Activated naive CD8-positive, alpha-beta T cell treated with anti-CD3 and anti-CD28 coated beads, Interleukin-2, amount 50 U/mL, for 24 hours (primary cell): ENCODE measurements around the gene RFXANK.

Experiments used
- ATAC-seq: fragments of 150-1000 bp; cut with Tn5 transposase; one replicate; pipeline ENCODE4 v1.10.0; 2021
- DNase-seq: peaks from one replicate; pipeline ENCODE4 v3.0.0; 2021
- H3K27ac Mint-ChIP-seq: one replicate; pipeline ENCODE4 v1.8.0; 2021; ENCODE audit warnings: mild to moderate bottlenecking, mixed read lengths
- H3K27me3 Mint-ChIP-seq: one replicate; pipeline ENCODE4 v1.8.0; 2021; ENCODE audit warnings: mixed read lengths
- H3K36me3 Mint-ChIP-seq: one replicate; pipeline ENCODE4 v1.8.0; 2021; ENCODE audit warnings: low read depth, mixed read lengths
- H3K4me1 Mint-ChIP-seq: one replicate; pipeline ENCODE4 v1.8.0; 2021; ENCODE audit warnings: mixed read lengths
- H3K4me3 Mint-ChIP-seq: one replicate; pipeline ENCODE4 v1.8.0; 2021; ENCODE audit warnings: mild to moderate bottlenecking, moderate library complexity, mixed read lengths
- H3K9me3 Mint-ChIP-seq: one replicate; pipeline ENCODE4 v1.8.0; 2021; ENCODE audit warnings: mixed read lengths

RFXANK gene

DNA sequence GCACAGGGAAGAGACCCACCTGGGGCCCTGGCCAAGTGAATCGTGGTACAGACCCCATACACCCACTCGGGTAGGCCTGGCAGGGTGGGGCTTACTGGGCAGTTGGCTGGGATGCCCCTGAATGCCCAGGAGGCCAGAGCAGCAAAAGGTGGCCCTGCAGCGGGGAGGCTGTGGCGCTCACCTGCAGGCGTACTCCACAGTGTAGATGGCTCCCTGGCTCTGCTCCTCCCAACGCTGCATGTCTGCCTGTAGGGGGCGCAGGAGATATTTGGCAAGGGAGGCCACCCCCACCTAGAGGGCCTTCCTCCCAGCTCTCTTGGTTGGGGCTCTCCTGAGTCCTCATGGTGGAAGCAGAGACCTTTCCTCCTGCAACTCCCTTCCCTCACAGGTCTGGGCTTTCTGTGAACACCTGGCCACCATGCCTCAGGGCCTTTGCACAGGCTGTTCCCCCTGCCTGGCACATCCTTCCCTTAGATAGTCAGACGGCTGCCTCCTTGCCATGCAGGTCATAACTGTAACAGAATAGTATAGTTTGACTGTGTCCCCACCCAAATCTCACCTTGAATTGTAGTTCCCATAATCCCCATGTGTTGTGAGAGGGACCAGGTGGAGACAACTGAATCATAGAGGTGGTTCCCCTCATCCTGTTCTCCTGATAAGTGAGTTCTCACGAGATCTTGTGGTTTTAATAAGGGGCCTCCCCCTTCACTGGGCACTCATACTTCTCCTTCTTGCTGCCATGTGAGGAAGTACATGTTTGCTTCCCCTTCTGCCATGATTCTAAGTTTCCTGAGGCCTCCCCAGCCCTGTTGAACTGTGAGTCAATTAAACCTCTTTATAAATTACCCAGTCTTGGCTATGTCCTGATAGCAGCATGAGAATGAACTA lies 6.0 kb upstream of the RFXANK start:
- Mint-ChIP-seq H3K4me1 (peaks cover 29% of the 10 kb centered on the region), H3K36me3 (peaks cover 16% of the 10 kb centered on the region), H3K27me3 (no peaks in the 10 kb centered on the region), H3K4me3 (no peak overlapping the region), H3K9me3 (no peaks in the 10 kb centered on the region), H3K27ac (peak overlapping the region; percentile 29)
- ATAC-seq (peak; percentile 87), DNase-seq (peak; percentile 70)

DNA sequence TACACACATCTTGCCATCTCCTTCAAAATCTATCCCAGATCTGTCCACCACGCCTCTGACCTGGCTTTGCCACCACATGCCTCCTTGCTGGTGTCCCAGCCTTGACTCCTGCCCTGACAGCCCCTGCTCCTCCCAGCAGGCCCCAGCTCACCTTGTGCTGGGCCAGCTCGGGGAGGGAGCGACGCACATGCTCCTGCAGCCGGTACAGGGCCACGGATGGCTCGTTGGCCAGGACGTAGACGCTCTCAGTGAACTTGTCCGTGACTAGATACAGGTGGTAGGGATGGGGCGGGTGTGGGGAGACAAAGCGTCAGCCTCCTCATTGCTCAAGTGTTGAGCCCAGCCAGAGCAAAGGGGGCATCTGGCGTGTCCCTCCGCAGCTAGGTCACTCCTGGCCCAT lies 5.3 kb upstream of the RFXANK start:
- H3K27me3 Mint-ChIP-seq = no peaks in the 10 kb centered on the region
- DNase-seq = no peak
- no peak overlapping the region for H3K4me3 Mint-ChIP-seq
- peak overlapping the region; percentile 29 for H3K27ac Mint-ChIP-seq
- no peak for ATAC-seq
- peaks cover 35% of the 10 kb centered on the region for H3K4me1 Mint-ChIP-seq
- peaks cover 16% of the 10 kb centered on the region for H3K36me3 Mint-ChIP-seq
- no peaks in the 10 kb centered on the region for H3K9me3 Mint-ChIP-seq

GRCh38 chr19:19191768-19192077 lies 335 bp upstream of the RFXANK start:
- Mint-ChIP-seq H3K4me1 (peaks cover 47% of the 10 kb centered on the region), H3K9me3 (no peaks in the 10 kb centered on the region), H3K36me3 (peaks cover 9% of the 10 kb centered on the region), H3K27me3 (no peaks in the 10 kb centered on the region), H3K4me3 (peak overlapping the region; percentile 97), H3K27ac (peak overlapping the region; percentile 97)
- DNase-seq = no peak
- ATAC-seq = no peak

DNA sequence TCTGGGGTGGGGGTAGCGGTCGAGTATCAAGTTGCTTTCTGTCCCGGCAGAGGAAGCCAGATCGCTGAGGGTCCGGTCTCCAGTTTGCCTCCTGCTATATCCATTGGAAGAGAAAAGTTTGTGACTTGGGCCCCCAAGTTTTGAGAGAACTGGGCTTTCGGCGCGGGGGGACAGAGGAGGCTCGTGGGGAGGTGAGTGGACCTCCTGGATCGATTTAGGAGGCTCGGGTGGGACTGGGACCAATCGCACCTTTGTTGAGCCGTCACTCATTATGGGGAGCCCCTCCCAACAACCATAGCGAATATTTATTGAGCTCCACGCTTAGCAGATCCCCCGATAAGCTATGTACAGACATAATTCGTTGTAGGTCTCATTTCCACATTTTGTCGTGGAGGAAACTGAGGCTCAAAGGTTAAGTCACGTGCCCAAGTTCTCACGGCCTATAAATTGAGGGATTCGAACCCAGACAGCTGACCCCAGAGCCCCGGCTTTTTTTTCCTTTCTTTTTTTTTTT lies 909 bp downstream of the RFXANK start:
- H3K27me3 Mint-ChIP-seq = no peaks in the 10 kb centered on the region
- peak overlapping the region; percentile 97 for H3K27ac Mint-ChIP-seq
- H3K4me1 Mint-ChIP-seq = peaks cover 45% of the 10 kb centered on the region
- ATAC-seq (no peak), DNase-seq (no peak)
- H3K9me3 Mint-ChIP-seq = no peaks in the 10 kb centered on the region
- peaks cover 6% of the 10 kb centered on the region for H3K36me3 Mint-ChIP-seq
- peak overlapping the region; percentile 97 for H3K4me3 Mint-ChIP-seq

DNA sequence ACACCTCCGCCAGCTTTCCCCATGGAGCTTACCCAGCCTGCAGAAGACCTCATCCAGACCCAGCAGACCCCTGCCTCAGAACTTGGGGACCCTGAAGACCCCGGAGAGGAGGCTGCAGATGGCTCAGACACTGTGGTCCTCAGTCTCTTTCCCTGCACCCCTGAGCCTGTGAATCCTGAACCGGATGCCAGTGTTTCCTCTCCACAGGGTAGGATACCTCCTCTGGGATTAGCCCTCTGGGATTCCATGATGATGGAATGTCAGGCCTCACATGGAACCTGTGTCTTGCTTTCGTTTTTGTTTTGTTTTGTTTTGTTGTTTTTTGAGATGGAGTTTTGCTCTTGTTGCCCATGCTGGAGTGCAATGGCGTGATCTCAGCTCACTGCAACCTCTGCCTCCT lies 1.9 kb downstream of the RFXANK start:
- ATAC-seq = no peak
- peaks cover 45% of the 10 kb centered on the region for H3K4me1 Mint-ChIP-seq
- H3K27ac Mint-ChIP-seq = no peak overlapping the region

DNA sequence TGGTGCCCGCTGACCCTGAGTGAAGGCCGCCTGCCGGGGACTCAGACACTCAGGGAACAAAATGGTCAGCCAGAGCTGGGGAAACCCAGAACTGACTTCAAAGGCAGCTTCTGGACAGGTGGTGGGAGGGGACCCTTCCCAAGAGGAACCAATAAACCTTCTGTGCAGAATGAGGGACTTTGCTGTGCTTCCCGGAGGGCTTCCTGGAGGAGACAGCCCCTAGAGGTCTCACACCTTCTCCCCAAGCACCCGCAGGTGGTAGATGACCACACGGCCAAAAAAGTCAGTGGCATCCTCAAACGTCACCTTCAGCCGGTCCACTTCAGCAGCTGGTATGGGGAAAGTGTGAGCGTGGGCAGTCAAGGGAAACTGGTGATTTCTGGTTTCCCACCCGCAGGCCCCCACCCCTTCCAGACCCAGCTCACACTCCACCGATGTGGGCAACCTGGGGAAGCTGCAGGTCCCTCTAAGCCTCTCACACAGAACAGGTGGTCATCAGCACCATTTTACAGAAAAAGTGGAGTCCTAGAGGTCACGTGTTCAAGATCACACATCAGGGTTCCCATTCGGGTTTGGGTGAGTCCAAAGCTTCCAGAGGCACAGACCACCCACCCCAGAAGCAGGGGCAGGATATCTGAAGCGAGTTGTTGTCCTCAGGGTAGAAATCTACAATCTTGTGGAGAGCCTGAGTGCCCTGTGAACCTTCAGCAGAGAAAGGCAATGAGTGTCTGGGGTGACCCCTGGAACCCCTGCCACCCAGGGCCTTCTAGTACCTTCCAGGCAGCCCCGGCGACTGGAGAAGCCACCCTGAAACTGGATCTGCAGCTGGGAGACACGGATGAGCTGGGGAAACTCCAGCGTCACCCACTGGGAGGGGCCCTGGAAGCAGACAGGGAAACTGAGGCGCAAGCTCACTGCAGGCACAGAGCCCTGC lies 9.9 kb downstream of the RFXANK start:
- H3K4me3 Mint-ChIP-seq = peak overlapping the region; percentile 95
- DNase-seq (no peak), ATAC-seq (no peak)
- peaks cover 2% of the 10 kb centered on the region for H3K27me3 Mint-ChIP-seq
- H3K4me1 Mint-ChIP-seq = peaks cover 26% of the 10 kb centered on the region
- H3K27ac Mint-ChIP-seq = peak overlapping the region; percentile 93
- H3K9me3 Mint-ChIP-seq = no peaks in the 10 kb centered on the region
- peaks cover 14% of the 10 kb centered on the region for H3K36me3 Mint-ChIP-seq

More for the DNA sequence above, 1.9 kb downstream of the RFXANK start:
- H3K27me3 Mint-ChIP-seq = no peaks in the 10 kb centered on the region
- peak overlapping the region; percentile 97 for H3K4me3 Mint-ChIP-seq
- peaks cover 7% of the 10 kb centered on the region for H3K36me3 Mint-ChIP-seq
- H3K9me3 Mint-ChIP-seq = no peaks in the 10 kb centered on the region
- no peak for DNase-seq

- peaks cover 2% of the 10 kb centered on the region for H3K27me3 Mint-ChIP-seq
- H3K4me1 Mint-ChIP-seq = peaks cover 33% of the 10 kb centered on the region
- peaks cover 14% of the 10 kb centered on the region for H3K36me3 Mint-ChIP-seq
- H3K4me3 Mint-ChIP-seq = peak overlapping the region; percentile 95
- peak overlapping the region; percentile 93 for H3K27ac Mint-ChIP-seq
- ATAC-seq (peak; percentile 1), DNase-seq (no peak)
- H3K9me3 Mint-ChIP-seq = no peaks in the 10 kb centered on the region
These were observed 10.6 kb downstream of the RFXANK start for GRCh38 chr19:19202707-19203011.

DNA sequence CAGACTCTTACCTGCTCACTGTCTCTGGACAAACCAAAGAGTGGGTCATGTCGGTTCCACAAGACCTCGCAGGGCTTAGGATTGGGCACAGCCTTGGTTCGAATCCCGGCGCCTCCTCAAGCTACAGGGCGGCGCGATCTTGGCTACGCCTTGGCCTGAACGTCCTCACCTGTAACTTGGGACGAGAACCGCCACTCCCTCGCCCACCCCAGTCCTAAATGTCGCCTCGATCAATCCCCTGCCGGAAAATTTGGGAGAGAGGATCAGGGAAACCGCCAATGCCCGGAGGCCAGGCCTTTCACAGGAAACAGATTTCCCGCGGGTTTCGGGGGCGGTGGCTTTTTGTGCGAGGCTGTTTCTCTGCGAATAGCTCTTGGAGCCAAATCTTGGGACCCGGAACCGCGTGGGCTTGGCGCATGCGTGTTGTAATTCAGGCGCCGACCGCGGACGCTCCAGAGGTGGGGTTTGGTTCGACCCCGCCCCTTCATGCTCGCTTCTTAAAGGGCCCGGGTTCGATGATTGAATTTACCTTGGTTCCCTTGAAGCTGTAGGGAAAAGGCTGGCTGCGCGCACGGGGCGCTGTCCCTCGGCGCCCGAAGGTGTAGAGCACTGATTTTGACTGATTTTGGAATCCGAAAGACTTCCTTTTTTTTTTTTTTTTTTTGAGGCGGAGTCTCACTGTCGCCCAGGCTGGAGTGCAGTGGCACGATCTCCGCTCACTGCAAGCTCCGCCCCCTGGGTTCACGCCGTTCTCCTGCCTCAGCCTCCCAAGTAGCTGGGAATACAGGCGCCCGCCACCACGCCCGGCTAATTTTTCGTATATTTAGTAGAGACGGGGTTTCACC lies 11.2 kb downstream of the RFXANK start, which contains the start of gene NR2C2AP:
Gene NR2C2AP (minus strand): TSS at position 403 of the 845 bp plus-strand sequence. CDS start 354 bp downstream, at position 49.
- peak within 1 kb of the TSS; percentile 95 for H3K4me3 Mint-ChIP-seq
- no peaks in the 10 kb centered on the region for H3K9me3 Mint-ChIP-seq
- ATAC-seq (peak; percentile 81), DNase-seq (peak; percentile 96)
- H3K27me3 Mint-ChIP-seq = peaks cover 2% of the 10 kb centered on the region
- H3K4me1 Mint-ChIP-seq = peaks cover 34% of the 10 kb centered on the region
- H3K27ac Mint-ChIP-seq = peak within 1 kb of the TSS; percentile 93
- H3K36me3 Mint-ChIP-seq = peaks cover 11% of the 10 kb centered on the region

DNA sequence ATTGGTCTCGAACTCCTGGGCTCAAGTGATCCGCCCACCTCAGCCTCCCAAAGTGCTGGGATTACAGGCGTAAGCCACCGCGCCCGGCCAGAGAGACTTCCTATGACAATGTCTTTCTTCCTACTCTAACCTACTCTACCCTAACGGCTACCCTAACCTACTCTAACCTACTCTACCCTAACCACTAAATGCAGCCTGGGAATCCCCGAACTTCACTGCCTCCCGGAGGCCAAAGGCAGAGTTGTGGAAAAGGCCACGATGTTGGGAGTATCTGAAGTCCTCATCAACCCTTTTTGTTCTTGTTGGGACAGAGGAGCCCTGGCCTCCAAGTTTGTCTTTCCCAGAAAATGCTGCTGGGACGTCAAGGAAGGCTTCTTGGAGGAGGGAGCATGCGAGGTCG lies 12.1 kb downstream of the RFXANK start:
- ATAC-seq (no peak), DNase-seq (no peak)
- Mint-ChIP-seq H3K9me3 (no peaks in the 10 kb centered on the region), H3K27me3 (peaks cover 3% of the 10 kb centered on the region), H3K36me3 (peaks cover 11% of the 10 kb centered on the region), H3K4me3 (peak overlapping the region; percentile 54), H3K27ac (peak overlapping the region; percentile 18), H3K4me1 (peaks cover 34% of the 10 kb centered on the region)

- no peak for ATAC-seq
- H3K27ac Mint-ChIP-seq = no peak overlapping the region
- peaks cover 11% of the 10 kb centered on the region for H3K27me3 Mint-ChIP-seq
- H3K4me3 Mint-ChIP-seq = no peak overlapping the region
- no peak for DNase-seq
- peaks cover 34% of the 10 kb centered on the region for H3K4me1 Mint-ChIP-seq
- H3K9me3 Mint-ChIP-seq = no peaks in the 10 kb centered on the region
- H3K36me3 Mint-ChIP-seq = peaks cover 11% of the 10 kb centered on the region
These were observed 13.7 kb downstream of the RFXANK start for GRCh38 chr19:19205416-19206410.

GRCh38 chr19:19206938-19207337 lies 14.9 kb downstream of the RFXANK start:
- no peaks in the 10 kb centered on the region for H3K9me3 Mint-ChIP-seq
- no peak overlapping the region for H3K27ac Mint-ChIP-seq
- no peak for DNase-seq
- H3K4me3 Mint-ChIP-seq = no peak overlapping the region
- no peak for ATAC-seq
- H3K4me1 Mint-ChIP-seq = peaks cover 28% of the 10 kb centered on the region
- H3K27me3 Mint-ChIP-seq = peaks cover 19% of the 10 kb centered on the region
- peaks cover 11% of the 10 kb centered on the region for H3K36me3 Mint-ChIP-seq

DNA sequence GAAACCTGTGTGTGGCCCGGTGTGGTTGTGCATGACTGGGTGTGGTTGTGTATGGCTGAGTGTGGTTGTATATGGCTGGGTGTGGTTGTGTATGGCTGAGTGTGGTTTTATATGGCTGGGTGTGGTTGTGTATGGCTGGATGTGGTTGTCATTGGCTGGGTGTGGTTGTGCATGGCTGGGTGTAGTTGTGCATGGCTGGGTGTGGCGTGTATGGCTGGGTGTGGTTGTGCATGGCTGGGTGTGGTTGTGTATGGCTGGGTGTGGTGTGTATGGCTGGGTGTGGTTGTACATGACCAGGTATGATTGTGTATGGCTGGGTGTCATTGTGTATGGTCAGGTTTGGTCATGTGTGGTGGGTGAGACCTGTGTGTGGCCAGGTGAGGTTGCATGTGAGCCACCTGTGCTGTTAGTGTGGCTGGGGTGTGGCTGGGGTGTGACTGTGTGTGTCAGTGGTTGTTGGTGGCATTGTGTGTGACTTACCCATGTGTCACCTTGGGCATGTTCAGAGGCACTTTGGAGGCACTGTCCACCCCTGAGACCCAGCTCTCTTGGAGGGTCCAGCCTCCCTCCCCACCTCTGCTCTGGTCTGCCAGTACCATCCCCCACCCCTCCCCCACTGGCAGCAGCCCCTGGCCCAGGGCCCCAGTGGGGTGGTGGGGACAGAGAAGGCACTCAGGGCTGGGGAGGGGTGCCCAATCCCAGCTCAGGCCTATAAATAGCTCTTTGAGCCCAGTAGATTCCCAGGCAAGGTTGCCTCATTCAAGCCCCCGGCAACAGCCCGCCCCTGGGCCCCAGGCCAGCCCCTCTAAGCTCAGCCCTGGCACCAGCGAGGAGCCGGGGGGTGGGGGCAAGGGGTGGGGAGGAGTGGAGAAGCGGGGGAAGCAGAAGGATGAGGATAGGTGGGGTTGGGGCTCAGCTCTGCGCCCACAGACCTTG lies 15.8 kb downstream of the RFXANK start:
- no peaks in the 10 kb centered on the region for H3K9me3 Mint-ChIP-seq
- H3K27ac Mint-ChIP-seq = no peak overlapping the region
- DNase-seq = no peak
- peaks cover 4% of the 10 kb centered on the region for H3K36me3 Mint-ChIP-seq
- H3K4me1 Mint-ChIP-seq = peaks cover 19% of the 10 kb centered on the region
- H3K4me3 Mint-ChIP-seq = no peak overlapping the region
- H3K27me3 Mint-ChIP-seq = peaks cover 23% of the 10 kb centered on the region
- ATAC-seq = no peak
